Activated gamma-delta T cell treated with Interleukin-2 at 50 U/mL for 16 hours (primary cell): ENCODE results near the gene RPS2.
A peak's percentile ranks its signal among the peaks of the same experiment; 100 is the strongest.
"Not testable (repeated sequence)": the region's sequence is repeated elsewhere in the genome, so short reads cannot be mapped to it uniquely, and the experiment has no call there.

Source experiments
- DNase-seq: peaks from one replicate; pipeline ENCODE4 v3.0.0-alpha.2; 2020

The RPS2 gene

GRCh38 chr16:1941162-1942046 lies 23.2 kb downstream of the RPS2 start:
- DNase-seq: no peak

GRCh38 chr16:1940273-1941161 lies 24.1 kb downstream of the RPS2 start:
- DNase-seq: no peak

GRCh38 chr16:1939833-1940232 lies 24.8 kb downstream of the RPS2 start:
- not testable (repeated sequence) for DNase-seq

GRCh38 chr16:1938910-1939309 lies 25.7 kb downstream of the RPS2 start:
- no peak for DNase-seq

GRCh38 chr16:1938316-1938715 lies 26.3 kb downstream of the RPS2 start:
- no peak for DNase-seq

- DNase-seq: no peak
These were observed 27.6 kb downstream of the RPS2 start for GRCh38 chr16:1936945-1937479.

- no peak for DNase-seq
These were observed 31.4 kb downstream of the RPS2 start for GRCh38 chr16:1933097-1933661.

- DNase-seq: no peak
These were observed 32.3 kb downstream of the RPS2 start for GRCh38 chr16:1932050-1933028.

GRCh38 chr16:1930338-1930720 lies 34.3 kb downstream of the RPS2 start:
- DNase-seq: no peak

GRCh38 chr16:1929578-1930337 lies 34.9 kb downstream of the RPS2 start:
- peak; percentile 93 for DNase-seq

GRCh38 chr16:1929105-1929504 lies 35.5 kb downstream of the RPS2 start:
- DNase-seq: no peak

GRCh38 chr16:1926271-1926670 lies 38.4 kb downstream of the RPS2 start:
- no peak for DNase-seq

- no peak for DNase-seq
These were observed 40.5 kb downstream of the RPS2 start for GRCh38 chr16:1924095-1924494.

- DNase-seq: no peak
These were observed 41.2 kb downstream of the RPS2 start for GRCh38 chr16:1923299-1924034.

- DNase-seq: no peak
These were observed 42.3 kb downstream of the RPS2 start for GRCh38 chr16:1922357-1922756.

- DNase-seq: no peak
These were observed 43.9 kb downstream of the RPS2 start for GRCh38 chr16:1920727-1921171.

GRCh38 chr16:1920122-1920521 lies 44.5 kb downstream of the RPS2 start:
- not testable (repeated sequence) for DNase-seq

GRCh38 chr16:1919327-1919998 lies 45.2 kb downstream of the RPS2 start:
- DNase-seq: no peak
